ENCODE measurements around the gene HTT.
A peak's percentile ranks its signal among the peaks of the same experiment; 100 is the strongest.

Gene HTT

DNA sequence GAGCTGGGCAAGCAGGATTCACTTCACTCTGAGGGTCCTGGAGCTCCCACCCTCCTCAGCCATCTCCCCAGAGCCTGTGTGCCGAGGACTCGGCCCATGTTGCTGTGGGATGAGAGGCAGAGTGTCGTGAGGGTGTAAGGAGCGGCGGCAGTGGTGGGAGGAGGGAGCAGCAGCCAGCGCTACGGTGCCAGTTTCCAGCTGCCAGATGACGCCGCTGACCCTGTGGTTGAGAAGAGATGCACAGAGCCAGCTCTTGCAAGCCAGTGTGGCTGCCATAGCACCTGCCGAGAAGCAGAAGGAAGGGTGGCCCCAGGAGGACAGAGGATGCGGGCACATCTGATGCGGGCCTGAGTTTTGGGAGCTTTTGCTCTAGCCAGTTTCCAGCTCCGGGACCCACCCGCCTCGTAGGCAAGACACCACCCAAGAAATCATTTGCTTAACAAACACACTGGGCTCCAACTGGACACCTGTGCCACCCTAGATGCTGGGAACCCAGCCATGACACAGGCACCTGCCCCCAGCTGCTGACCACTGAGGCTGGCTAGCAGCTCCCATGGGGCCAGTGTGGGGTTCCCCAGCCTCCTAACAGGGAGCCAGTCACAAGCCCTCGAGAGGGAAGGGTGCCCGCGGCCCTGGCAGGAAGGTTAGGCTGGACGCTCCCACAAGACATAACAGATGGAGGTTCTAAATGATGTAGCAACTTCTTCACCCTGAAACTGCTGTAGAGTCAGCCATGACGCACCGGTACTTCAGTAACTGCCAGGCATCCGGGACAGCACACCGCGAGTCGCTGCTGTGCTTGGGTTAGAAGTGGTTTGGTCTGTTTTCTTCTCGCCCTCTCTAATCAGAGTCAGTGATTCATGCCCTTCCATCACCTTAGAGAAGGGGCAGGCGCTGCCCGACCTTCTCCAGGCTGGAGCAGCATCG, 183.3 kb downstream of the HTT start:
- Histone ChIP-seq H3K36me3 (ENCODE audit: control insufficient read depth, low read length) (no peaks in the 10 kb centered on the region), H3K4me3 (ENCODE audit: low read length) (no peak overlapping the region), H3K4me1 (ENCODE audit: control insufficient read depth, low read length) (peaks cover 21% of the 10 kb centered on the region), H3K79me2 (ENCODE audit: control insufficient read depth, low read length) (no peaks in the 10 kb centered on the region), H3F3A (ENCODE audit: control insufficient read depth, insufficient read depth) (no peaks in the 10 kb centered on the region), H3K4me2 (ENCODE audit: low read length) (peak overlapping the region; percentile 34), H3K9me2 (replicated peaks; ENCODE audit: control insufficient read depth, low read length) (no peaks in the 10 kb centered on the region), H3K9me3 (ENCODE audit: control insufficient read depth, insufficient read depth, low read length) (no peaks in the 10 kb centered on the region), H3K27me3 (ENCODE audit: control insufficient read depth, low read length) (peaks cover 12% of the 10 kb centered on the region; the same call in 1 of the 2 replicates), H4K20me1 (ENCODE audit: control insufficient read depth, insufficient read depth, low read depth, low read length) (no peaks in the 10 kb centered on the region), H3K27ac (ENCODE audit: low read depth, low read length) (no peak overlapping the region)
- TF ChIP-seq EZH2phosphoT487 (IDR thresholded peaks at IDR 0.05; ENCODE audit: borderline replicate concordance, low read length): no peak

DNA sequence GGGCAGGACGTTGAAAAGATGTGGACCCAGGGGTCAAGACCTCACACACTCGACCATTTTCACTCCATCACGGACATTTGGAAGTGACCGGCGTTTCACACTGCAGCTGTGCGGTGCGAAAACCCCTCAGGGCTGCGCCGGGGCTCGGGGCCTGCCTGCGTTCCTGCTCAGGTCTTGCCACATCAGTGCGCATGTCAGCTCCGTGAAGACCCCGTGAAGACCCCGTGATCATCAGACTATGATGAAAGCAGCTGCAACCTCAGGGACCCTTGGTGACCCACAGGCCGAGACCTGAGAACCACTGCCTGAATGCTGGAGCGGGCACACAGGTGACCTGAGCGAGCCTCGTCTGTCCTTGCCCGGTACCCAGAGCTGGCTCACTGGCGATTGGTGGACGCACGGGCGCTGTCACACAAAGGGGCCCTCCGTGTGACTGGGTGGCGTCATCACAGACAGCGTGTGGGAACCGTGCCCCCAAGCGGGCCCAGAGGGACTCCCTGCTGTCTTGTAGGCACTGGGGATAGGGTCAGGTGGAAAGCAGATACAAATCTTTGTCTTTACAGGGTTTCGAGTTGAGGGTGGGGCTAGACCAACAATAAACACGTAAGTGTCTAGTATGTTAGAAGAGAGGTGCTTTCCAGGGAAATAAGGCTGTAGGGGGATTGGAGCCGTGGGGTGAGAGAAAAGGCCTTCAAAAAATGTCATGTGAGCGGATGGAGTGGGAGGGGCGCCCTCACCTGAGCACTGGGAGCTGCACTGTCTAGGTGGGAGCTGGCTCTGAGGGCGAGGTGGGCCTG, 187.1 kb downstream of the HTT start:
- no peak overlapping the region for H3K4me2 ChIP-seq (ENCODE audit: low read length)
- TF ChIP-seq EZH2phosphoT487 (IDR thresholded peaks at IDR 0.05; ENCODE audit: borderline replicate concordance, low read length): no peak
- TF ChIP-seq, protein P1, sequence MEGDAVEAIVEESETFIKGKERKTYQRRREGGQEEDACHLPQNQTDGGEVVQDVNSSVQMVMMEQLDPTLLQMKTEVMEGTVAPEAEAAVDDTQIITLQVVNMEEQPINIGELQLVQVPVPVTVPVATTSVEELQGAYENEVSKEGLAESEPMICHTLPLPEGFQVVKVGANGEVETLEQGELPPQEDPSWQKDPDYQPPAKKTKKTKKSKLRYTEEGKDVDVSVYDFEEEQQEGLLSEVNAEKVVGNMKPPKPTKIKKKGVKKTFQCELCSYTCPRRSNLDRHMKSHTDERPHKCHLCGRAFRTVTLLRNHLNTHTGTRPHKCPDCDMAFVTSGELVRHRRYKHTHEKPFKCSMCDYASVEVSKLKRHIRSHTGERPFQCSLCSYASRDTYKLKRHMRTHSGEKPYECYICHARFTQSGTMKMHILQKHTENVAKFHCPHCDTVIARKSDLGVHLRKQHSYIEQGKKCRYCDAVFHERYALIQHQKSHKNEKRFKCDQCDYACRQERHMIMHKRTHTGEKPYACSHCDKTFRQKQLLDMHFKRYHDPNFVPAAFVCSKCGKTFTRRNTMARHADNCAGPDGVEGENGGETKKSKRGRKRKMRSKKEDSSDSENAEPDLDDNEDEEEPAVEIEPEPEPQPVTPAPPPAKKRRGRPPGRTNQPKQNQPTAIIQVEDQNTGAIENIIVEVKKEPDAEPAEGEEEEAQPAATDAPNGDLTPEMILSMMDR (IDR thresholded peaks at IDR 0.05; ENCODE audit: low read depth, low read length, poor library complexity, severe bottlenecking): no peak
- no peaks in the 10 kb centered on the region for H3F3A ChIP-seq (ENCODE audit: control insufficient read depth, insufficient read depth)
- H3K36me3 ChIP-seq (ENCODE audit: control insufficient read depth, low read length): no peaks in the 10 kb centered on the region
- no peaks in the 10 kb centered on the region for H3K79me2 ChIP-seq (ENCODE audit: control insufficient read depth, low read length)
- H3K27ac ChIP-seq (ENCODE audit: low read depth, low read length): no peak overlapping the region
- no peaks in the 10 kb centered on the region for H3K9me2 ChIP-seq (replicated peaks; ENCODE audit: control insufficient read depth, low read length)
- H4K20me1 ChIP-seq (ENCODE audit: control insufficient read depth, insufficient read depth, low read depth, low read length): no peaks in the 10 kb centered on the region
- peaks cover 18% of the 10 kb centered on the region for H3K4me1 ChIP-seq (ENCODE audit: control insufficient read depth, low read length)
- no peak overlapping the region for H3K4me3 ChIP-seq (ENCODE audit: low read length)
- H3K9me3 ChIP-seq (ENCODE audit: control insufficient read depth, insufficient read depth, low read length): no peaks in the 10 kb centered on the region
- peaks cover 12% of the 10 kb centered on the region; the same call in 1 of the 2 replicates for H3K27me3 ChIP-seq (ENCODE audit: control insufficient read depth, low read length)

DNA sequence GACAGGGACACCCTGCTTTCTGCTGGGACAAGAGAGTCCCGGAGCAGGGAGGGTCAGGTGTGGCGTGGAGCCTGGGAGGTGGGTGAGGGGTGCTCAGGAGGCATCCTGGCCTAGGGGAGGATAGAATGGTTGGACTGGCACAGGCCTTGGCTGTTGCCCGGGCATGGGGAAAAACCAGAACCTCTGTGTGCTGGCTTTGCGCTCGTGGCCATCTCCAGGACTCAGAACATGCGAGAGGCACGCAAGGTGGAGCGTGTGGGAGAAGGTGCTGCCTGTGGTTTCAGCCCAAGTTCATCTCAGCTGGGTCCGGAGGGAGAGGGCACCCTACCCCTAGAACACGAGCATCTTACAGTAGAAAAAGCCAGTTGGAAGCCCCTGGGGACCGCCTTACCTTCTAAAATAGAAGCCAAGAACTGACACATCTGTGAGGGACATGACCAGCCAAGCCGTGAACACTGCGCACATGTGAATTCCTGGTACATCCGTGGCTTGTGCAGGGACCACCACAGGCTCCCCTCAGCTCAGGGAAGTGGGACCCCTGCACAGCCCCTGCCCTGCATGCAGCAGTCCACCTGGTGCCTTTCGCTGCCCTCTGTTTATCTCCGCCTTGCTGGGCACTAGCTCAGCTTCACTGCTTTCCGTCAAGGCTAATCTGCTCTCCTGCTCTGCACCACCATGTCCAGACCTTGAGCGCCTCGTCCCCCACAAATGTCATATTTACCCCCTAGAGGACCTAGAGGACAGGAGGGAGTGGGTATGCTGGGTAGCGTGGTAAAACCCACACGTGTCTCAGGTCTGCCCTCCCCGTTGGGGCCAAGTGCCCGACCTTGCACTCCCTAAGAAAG, 187.9 kb downstream of the HTT start:
- Histone ChIP-seq H3K4me1 (ENCODE audit: control insufficient read depth, low read length) (peaks cover 10% of the 10 kb centered on the region), H3F3A (ENCODE audit: control insufficient read depth, insufficient read depth) (no peaks in the 10 kb centered on the region), H3K9me2 (replicated peaks; ENCODE audit: control insufficient read depth, low read length) (no peaks in the 10 kb centered on the region), H3K36me3 (ENCODE audit: control insufficient read depth, low read length) (no peaks in the 10 kb centered on the region), H3K27ac (ENCODE audit: low read depth, low read length) (no peak overlapping the region), H3K79me2 (ENCODE audit: control insufficient read depth, low read length) (no peaks in the 10 kb centered on the region), H3K9me3 (ENCODE audit: control insufficient read depth, insufficient read depth, low read length) (no peaks in the 10 kb centered on the region), H3K4me3 (ENCODE audit: low read length) (no peak overlapping the region), H3K4me2 (ENCODE audit: low read length) (no peak overlapping the region), H4K20me1 (ENCODE audit: control insufficient read depth, insufficient read depth, low read depth, low read length) (no peaks in the 10 kb centered on the region), H3K27me3 (ENCODE audit: control insufficient read depth, low read length) (peaks cover 9% of the 10 kb centered on the region; the same call in 1 of the 2 replicates)
- no peak for TF ChIP-seq EZH2phosphoT487 (IDR thresholded peaks at IDR 0.05; ENCODE audit: borderline replicate concordance, low read length)
- TF ChIP-seq, protein P1 (IDR thresholded peaks at IDR 0.05; ENCODE audit: low read depth, low read length, poor library complexity, severe bottlenecking): no peak
